HG02852 (cell line): ENCODE measurements around the gene SLC36A1.
"Not testable (repeated sequence)": the region's sequence is repeated elsewhere in the genome, so short reads cannot be mapped to it uniquely, and the experiment has no call there.

Experiments used
- ATAC-seq: cut with Tn5 transposase; IDR thresholded peaks from one replicate; pipeline ENCODE4 v1.9.1; 2021; ENCODE audit warnings: mild to moderate bottlenecking, moderate library complexity; ENCODE audit not compliant: unreplicated experiment

The SLC36A1 gene

DNA sequence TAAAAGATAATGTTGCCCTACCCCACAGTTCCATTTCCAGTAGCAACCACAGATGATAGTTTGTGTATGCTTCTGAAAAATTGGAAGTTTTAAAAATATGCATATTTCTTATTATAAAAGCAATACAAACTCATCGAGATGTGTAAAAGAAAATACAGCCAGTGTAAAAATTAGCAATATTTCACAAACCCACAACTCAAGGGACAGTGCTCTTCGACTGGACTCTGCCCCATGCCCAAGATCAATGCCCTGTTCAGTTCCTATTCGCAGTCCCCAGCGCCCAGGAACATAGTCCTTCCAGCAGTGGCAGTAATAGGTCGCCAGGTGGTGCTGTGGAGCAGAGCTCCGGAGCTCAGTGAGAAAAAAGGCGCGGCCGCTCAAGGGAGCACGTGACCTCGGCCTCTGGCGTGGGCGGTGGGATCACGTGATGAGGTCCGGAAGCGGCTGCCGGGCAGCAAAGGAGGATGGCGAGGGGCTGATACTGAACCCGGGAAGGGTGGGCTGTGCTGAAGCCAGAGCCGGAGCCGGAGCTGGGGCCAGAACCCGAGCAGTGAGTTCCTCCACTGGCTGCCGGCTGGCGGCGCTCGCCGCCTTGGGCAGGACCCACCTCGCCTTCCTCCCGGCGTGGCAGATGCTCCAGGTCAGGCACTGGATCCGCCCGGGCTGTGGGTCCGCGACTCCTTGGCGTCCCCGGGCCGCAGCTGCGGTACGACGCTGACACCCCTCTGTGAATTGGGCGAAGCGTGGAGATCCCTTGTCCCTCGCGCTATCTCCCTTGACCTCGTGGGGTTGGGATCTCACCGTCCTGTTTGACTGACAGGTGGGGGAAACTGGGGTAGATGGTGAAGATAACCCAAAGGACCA lies at the start of gene SLC36A1:
Gene SLC36A1, plus strand, starts transcription at position 430 of the 864 bp plus-strand sequence. CDS start 11,190 bp downstream, outside the sequence.
- ATAC-seq, result peak; percentile 64

- ATAC-seq, result no peak
Observed at GRCh38 chr5:151405334-151406160, 41.9 kb upstream of the SLC36A1 start.

DNA sequence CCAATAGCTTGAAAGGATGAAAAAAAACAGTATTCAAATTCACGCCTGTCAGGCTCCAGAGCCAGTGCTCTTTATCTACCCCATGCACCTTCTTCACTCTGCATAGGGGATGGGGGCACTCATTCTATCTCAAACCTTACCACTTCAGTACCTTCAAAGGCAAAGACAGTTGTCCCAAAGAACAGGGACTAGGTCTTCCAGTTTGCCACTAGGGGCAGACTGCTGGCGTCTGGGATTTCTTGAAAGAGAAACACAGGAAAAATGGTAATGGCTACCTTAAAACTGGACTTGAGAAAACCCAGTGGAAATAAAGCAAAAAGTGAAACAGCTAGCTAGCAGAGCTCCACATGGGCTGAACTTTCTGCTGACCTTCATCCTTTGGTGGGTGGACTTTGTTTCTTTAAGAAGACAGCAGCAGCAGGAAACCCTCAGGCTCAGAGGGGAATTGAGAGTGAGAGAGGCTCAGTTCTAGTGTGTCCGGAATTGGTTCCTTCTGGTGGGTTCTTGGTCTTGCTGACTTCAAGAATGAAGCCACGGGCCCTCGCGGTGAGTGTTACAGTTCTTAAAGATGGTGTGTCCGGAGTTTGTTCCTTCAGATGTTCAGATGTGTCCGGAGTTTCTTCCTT lies 41.0 kb upstream of the SLC36A1 start:
- ATAC-seq, result no peak

DNA sequence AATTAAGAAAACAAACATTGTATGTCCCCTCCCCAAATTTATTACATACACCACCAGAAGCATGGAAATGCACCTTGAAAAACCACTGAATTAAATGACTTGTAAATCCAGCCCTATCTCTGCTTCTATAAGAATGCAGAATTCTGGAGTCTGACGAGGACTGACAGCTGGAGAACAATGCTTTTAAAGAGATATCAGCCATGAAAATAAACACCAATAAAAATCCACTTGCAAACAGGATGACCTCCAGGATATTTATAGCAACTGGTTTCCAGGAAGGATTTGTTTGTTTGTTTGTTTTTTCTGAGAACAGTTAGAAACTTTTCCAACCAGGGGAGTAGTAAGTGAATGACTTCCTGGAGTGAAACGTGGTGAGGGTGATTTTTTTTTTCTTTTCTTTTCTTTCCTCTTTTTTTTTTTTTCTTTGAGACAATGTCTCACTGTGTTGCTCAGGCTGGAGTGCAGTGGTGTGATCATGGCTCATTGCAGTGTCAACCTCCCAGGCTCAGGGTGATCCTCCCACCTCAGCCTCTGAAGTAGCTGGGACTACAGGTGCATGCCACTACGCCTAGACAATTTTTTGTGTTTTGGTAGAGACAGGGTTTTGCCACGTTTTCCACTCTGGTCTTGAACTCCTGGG lies 38.7 kb upstream of the SLC36A1 start:
- ATAC-seq, result no peak

DNA sequence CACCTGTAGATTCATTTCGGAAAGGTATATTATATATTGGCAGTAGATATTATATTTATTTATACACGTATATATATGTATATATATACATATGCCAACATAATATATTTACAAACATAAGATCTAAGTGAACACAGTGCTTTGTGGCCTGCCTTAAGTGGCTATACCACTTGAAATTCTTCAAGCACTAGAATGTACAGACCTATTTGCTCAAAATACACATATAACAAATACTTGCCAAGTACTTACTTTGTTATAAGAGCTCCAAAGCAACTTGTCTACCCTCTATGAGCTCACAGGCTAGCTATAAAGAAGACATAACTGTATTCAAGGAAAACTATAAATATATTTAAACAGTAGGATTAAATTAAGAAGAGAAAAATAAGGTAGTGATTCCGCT lies 33.6 kb upstream of the SLC36A1 start:
- no peak for ATAC-seq

GRCh38 chr5:151414536-151414935 lies 32.9 kb upstream of the SLC36A1 start:
- no peak for ATAC-seq

DNA sequence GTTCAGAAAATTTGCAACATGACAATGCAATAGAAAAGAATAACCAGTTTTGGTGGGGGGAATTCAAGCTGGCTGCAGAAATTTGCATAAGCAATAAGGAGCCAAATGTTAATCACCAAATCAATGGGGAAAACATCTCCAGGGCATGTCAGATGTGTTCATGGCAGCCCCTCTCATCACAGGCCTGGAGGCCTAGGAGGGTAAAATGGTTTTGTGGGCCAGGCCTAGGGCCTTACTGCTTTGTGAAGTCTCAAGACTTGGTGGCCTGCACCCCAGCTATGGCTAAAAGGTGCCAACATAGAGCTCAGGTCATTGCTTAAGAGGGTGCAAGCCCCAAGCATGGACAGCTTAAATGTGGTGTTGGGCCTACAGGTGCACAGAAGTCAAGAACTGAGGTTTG lies 29.7 kb upstream of the SLC36A1 start:
- no peak for ATAC-seq

DNA sequence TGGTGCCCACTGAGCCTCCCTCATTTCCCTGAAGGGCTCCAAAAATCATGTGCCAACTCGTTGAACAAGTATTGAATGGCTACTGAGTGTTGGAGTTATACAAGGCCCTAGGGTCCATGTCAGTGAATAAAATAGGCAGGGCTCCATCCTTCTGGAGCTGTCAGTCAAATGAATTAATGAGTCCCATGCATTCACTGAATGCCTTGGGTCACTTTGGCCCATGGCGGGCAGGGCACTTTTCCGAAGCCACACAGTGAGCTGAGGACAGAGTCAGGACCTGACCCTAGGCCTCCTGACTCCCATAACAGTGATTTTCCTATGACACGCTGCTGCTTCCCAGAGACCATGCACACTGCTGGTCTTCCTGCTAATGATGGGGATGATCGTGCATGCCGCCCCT lies 27.3 kb upstream of the SLC36A1 start:
- ATAC-seq, result no peak

DNA sequence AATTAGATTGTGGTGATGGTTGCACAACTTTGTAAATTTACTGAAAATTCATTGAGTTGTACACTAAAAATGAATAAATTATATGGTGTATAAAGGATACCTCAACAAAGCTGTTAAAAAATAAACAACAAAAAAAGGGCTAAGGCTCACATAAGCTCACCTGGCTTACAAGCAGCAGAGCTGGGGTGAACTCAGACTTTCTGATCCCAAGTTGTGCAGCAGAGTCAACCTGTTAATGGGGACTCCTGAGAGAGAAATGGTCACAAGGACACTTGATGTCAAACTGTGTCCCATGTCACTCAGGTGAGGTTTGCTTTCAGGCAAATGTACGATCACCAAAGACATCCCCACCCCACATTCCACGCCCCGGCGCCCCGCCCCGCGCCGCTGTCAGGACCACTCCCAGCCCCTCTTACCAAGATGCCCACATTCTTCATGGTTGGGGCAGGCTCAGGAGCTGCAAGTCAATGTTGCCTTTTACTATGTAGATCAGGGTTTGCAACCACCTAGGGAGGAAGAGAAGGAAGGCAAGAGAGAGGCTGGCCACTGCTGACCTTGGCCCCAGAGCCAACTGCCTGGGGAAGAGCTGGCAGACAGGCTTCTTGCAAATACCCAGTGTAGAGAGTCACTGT lies 22.4 kb upstream of the SLC36A1 start:
- no peak for ATAC-seq

GRCh38 chr5:151426347-151426746 lies 21.1 kb upstream of the SLC36A1 start:
- not testable (repeated sequence) for ATAC-seq

DNA sequence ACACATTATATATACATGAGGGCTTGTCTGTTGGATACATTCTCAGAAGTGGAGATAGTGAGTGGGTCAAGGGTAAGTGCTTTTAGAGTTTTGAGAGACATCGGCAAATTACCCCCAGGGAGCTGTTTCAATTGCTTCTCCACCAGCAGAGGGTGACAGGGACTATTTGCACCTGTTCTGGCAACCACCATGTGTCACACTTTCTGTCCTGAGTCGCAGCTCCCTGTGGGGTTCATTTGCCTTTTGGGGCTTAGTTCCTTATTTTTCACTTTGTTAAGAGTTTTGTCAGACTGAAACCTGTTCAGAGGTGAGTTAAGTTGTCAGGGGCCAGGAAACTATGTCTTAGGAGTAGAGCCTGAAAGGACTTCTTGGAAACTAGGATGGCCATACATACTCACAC lies 20.1 kb upstream of the SLC36A1 start:
- ATAC-seq, result peak; percentile 99

DNA sequence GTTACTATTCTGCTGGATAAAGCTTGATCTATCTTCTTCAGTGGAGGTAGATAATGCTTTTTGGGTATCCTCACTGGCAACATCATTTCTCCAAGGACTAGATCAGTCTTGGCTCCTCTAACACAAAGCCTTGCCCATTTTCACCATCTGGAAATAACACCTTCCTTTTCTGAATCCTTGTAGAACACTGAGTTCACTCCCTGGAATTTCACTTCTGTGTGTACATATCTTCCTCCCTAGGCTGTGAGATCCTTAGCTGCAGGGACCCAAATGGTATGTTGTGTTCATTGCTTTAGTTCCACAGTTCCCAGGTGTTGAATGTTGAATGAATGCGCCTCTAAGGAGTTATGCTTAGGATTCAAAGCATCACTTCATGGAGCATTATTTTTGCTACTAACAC lies 16.7 kb upstream of the SLC36A1 start:
- no peak for ATAC-seq

GRCh38 chr5:151431666-151432065 lies 15.7 kb upstream of the SLC36A1 start:
- ATAC-seq, result no peak

DNA sequence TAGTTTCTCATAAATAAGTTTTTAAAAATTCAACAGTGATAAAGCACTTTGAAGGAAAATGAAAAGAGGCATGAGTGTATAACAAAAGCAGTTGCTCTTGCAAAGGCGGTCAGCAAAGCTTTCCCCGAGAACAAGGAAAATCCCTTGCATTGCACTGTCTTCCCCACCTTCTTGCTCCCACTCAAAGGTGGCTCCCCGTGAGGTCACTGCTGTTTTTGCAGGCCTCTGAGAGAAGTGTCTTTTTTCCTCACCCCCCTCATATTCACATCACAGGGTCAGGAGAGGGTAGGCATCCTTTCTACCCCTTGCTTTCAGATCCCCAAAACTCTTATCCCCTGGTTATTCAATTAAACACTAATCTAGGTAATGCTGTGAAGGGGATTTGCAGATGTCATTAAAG lies 15.2 kb upstream of the SLC36A1 start:
- ATAC-seq, result no peak

DNA sequence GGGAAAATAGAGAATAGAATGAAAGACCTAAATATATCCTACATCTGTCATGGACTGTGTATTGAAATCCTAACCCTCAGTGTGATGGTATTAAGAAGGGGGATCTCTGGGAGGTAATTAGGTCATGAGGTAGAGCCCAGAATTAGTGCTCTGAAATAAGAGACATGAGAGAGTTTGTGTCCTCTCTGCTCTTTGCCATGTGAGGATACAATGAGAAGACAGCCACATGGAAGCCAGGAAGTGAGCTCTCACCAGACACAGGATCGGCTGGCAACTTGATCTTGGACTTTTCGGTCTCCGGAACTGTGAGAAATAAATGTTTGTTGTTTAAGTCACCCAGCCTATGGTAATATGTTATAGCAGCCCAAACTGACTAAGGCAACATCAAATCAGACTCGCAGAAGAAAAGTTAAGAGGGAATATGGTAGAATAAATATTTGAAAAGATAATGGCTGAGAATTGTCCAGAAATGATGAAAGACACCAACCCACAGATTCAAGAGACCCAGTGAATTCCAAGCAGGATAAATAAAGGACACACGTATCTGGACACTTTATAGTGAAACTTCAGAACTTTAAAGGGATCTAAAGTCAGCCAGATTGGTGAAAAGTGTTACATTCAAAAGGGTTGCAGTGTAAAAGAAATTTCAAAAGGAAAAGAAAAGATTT lies 12.7 kb upstream of the SLC36A1 start:
- ATAC-seq, result no peak

DNA sequence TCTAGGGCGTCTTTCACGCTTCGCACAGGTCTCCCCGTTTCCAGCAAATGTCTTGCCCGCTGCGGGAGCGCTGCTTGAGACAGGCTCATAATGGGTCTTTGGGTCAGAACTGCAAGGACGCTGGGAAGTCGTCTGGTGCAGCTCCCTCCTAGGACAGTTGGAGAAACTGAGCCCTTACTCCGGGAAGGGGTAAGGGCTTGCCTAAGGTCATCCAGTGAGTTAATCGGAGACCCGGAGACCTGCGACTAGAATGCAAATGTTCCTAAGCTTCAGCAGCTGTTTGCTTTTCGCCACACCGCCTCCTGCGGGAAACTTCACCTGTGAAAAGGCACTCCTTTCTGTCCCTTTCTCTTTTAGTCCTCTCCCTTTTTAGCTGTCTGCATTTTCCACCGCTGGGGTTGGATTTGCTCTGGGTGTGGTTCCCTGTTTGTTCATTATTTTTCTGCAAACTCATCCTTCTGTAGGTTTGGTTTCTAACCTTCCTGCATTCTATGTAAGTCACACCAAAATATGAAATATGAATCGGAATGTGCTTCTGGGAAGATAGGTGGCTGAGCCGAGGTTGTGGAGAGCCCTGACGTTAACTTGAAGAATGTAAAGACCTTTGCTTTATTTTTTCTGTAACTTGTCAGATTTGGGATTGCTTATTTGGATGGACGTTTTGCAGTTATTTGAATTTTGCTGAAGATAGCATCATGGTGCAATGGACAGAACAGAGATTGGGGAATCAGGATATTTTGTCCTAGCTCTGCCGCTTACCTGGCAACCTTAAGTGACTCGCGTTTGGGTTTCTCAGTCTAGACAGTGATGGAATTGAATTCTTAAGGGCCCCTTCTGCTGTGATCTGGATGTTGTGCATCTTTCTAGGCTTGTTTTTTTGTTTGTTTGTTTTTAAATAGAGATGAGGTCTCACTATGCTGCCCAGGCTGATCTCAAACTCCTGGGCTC lies 909 bp downstream of the SLC36A1 start:
- peak; percentile 14 for ATAC-seq

GRCh38 chr5:151449297-151449696 lies 1.9 kb downstream of the SLC36A1 start:
- ATAC-seq, result no peak

DNA sequence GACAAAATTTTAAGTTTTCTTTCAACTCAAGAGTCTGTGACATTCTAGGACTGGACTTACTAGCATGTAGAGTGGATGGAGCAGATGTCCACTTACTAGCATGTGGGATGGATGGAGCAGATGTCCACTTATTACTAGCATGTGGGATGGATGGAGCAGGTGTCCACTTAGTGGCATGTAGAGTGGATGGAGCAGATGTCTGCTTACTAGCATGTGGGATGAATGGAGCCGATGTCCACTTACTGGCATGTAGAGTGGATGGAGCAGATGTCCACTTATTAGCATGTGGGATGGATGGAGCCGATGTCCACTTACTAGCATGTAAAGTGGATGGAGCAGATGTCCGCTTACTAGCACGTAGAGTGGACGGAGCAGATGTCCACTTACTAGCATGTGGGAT lies 2.4 kb downstream of the SLC36A1 start:
- no peak for ATAC-seq

- no peak for ATAC-seq
Observed at GRCh38 chr5:151450605-151451004, 3.2 kb downstream of the SLC36A1 start.
